GM21526 (cell line): ENCODE data around the gene HMHB1.

Source experiments
- ATAC-seq: cut with Tn5 transposase; IDR thresholded peaks from one replicate; pipeline ENCODE4 v1.9.1; 2021; ENCODE audit warnings: moderate library complexity; ENCODE audit not compliant: unreplicated experiment, low FRiP score

HMHB1 gene

DNA sequence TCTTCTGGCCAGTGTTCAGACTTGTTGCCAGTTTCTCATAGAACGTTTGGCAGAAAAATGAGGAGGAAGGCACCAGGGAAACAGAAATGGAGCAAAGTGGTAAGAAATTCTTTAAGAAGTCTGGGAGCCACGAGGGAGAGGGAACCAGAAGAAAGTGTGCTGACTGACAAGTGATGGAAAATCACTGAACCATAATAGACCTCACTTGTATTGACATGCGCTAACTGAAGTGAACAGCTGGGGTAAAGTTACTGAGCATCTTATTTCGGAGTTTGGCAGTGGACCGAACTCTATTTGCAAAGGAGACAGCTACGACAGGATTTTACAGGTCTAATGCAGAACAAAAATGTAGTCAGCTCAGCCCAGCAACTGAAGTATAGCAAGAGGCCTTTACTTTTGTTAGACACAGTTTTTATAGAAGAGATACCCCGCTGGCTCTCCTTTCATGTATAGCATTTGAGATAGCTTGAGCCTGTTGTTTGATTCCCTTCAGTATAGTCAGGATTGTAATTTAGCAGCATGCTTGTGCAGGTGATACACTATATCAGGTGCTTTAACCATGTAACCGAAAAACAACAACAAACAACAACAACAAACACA, 53.6 kb downstream of the HMHB1 start:
- no peak for ATAC-seq
